ENCODE results near the gene GREB1L. TPM values are rescaled to one million over a fixed set of nuclear protein-coding genes. Genes with fewer than 3 reads are reported as not detected.

Gene GREB1L
- polyA plus RNA-seq, 3 donors = 2.1 to 4.4 (median 2.4) TPM

- DNase-seq (ENCODE audit: extremely low read depth in 1 of 11, low read depth in 9 of 11, low spot score in 4 of 11) = no peak
These were observed 215.1 kb downstream of the GREB1L start for GRCh38 chr18:21457179-21457535.

GRCh38 chr18:21458310-21458709, 216.3 kb downstream of the GREB1L start:
- DNase-seq (ENCODE audit: extremely low read depth in 1 of 11, low read depth in 9 of 11, low spot score in 4 of 11) = no peak

- no peak for DNase-seq (ENCODE audit: extremely low read depth in 1 of 11, low read depth in 9 of 11, low spot score in 4 of 11)
These were observed 216.8 kb downstream of the GREB1L start for GRCh38 chr18:21458788-21459187.

DNA sequence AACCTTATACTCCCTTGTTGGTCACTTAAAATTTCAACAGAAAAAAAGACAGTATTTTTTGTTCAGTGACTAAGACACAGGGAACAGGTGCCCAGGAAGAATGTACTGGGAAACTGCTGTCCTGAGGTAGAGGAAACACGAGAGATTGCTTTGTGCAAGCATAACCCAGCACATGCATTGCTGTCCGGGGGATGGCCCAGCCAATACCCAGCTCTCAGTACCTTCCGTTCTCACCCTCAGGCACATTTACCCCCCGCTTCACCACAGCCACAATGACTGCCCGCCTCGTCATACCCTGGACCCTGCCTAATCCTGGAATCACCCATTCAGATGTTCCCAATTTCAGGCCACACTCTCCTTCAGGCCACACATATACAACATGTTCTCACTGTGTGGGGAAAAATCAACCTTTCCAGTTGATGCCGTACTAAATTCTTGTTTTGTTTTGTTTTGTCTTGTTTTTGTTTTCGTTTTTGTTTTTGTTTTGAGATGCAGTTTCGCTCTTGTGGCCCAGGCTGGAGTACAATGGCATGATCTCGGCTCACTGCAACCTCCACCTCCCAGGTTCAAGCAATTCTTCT, 217.8 kb downstream of the GREB1L start:
- DNase-seq (ENCODE audit: extremely low read depth in 1 of 11, low read depth in 9 of 11, low spot score in 4 of 11) = no peak

GRCh38 chr18:21461460-21461859, 219.4 kb downstream of the GREB1L start:
- DNase-seq (ENCODE audit: extremely low read depth in 1 of 11, low read depth in 9 of 11, low spot score in 4 of 11) = no peak

- DNase-seq (ENCODE audit: extremely low read depth in 1 of 11, low read depth in 9 of 11, low spot score in 4 of 11) = no peak
These were observed 221.7 kb downstream of the GREB1L start for GRCh38 chr18:21463718-21464117.

DNA sequence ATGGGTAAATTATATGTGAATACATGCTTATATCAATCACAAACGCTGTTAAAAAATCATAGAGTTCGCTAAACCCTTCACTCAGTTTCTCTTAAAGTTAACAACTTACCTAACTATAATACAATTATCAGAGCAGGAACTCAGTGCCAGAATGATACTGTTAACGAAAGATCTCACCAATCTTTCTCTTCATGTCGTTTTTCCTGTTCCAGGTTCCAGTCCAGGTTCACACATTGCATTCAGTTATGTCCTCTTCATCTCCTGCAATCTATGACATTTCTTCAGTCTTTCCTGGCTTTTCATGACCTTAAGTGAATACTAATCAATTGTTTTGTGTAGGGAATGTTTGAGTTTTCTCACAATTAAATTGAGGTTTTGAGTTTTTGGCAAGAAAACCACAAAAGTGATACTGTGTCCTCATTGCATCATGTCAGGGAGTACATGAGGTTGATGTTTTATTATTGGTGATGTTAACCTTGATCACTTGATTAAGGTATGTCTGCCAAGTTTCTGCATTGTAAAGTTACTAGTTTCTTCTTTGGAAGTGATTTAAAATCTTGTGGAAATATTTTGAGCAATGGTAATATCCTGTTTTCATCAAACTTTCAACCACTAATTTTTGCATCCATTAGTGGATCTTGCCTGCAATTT, 226.6 kb downstream of the GREB1L start:
- no peak for DNase-seq (ENCODE audit: extremely low read depth in 1 of 11, low read depth in 9 of 11, low spot score in 4 of 11)

DNA sequence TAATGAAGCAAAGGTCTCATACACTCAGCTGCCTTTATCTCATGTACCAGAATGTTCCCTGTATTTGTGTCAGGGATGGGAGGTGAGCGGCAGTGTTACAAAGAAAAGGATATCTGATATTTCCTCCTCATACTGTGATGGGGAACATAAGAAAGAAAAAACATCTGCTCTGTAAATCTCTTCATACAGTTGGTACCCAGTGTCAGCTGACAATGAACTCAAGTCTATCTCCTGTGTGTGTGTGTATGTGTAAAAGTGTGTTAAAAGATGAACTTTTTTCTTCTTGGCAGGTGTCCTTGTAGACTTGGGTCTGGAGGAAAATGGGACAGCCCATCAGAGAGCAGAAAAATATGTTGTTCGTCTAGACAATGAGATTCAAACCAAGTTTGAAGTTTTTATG, 230.7 kb downstream of the GREB1L start:
- peak in 1 of 11 donors; percentile 25 for DNase-seq (ENCODE audit: extremely low read depth in 1 of 11, low read depth in 9 of 11, low spot score in 4 of 11)

DNA sequence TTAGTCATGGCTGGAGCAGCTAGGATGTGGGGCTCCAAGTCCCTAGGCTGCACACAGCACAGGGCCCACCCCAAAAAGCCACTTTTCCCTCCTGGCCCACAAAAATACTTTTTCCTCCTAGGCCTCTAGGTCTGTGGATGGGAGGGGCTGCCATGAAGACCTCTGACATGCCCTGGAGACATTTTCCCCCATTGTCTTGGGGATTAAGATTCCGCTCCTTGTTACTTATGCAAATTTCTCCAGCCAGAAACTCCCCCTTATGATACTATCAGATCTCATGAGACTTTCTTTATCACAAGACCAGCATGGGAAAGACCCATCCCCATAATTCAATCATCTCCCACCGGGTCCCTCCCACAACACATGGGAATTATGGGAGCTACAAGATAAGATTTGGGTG, 232.6 kb downstream of the GREB1L start:
- no peak for DNase-seq (ENCODE audit: extremely low read depth in 1 of 11, low read depth in 9 of 11, low spot score in 4 of 11)

GRCh38 chr18:21479721-21480120, 237.7 kb downstream of the GREB1L start:
- DNase-seq (ENCODE audit: extremely low read depth in 1 of 11, low read depth in 9 of 11, low spot score in 4 of 11) = no peak

DNA sequence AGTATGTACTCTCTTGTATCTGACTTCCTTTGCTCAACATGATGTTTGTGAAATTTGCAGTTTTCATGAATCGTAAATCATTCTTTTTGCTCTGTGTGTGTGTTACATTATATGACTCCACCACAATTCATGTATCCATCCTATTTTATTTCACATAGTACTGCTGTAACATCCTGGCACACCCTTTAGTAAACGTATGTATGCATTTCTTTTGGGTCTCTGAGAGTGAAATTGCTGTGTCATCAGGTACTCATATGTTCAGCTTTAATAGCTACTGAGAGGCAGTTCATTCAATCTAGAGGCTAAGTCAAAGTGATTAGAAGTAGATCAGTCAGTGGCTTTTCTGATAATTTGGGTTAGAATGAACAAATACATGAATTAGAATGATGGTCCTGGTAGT, 239.7 kb downstream of the GREB1L start:
- no peak for DNase-seq (ENCODE audit: extremely low read depth in 1 of 11, low read depth in 9 of 11, low spot score in 4 of 11)

- no peak for DNase-seq (ENCODE audit: extremely low read depth in 1 of 11, low read depth in 9 of 11, low spot score in 4 of 11)
These were observed 241.0 kb downstream of the GREB1L start for GRCh38 chr18:21483051-21483450.

GRCh38 chr18:21484851-21485636, 243.0 kb downstream of the GREB1L start:
- no peak for DNase-seq (ENCODE audit: extremely low read depth in 1 of 11, low read depth in 9 of 11, low spot score in 4 of 11)

GRCh38 chr18:21486905-21487437, 244.9 kb downstream of the GREB1L start:
- no peak for DNase-seq (ENCODE audit: extremely low read depth in 1 of 11, low read depth in 9 of 11, low spot score in 4 of 11)

DNA sequence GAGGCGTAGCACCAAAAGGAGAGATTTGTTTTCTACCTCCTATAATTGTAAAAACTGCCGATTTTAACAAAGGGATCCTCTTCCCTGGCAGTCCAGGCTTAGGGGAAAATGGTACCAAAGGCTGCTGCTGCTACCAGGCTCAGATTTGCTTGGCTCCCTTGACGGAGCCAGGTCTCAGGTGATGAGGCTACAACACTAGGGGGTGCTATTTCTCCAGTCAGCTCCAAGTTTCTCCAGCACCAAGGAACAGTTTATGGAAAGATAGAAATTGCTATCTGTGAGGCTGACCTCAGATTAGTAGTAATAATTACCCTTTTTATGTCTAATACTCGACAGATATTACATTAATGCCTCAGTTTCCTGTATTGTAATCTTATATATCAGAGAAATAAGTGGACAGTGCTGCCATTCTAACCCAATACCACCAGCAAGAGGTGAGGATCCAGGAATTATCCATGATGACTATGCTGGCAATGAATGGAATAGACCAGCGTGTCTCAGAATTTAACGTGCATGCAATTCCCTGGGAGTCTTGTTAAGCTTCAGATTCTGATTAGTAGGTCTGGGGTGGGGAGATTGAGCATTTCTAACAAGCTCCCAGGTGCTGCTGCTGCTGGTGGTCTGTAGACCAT, 247.2 kb downstream of the GREB1L start:
- DNase-seq (ENCODE audit: extremely low read depth in 1 of 11, low read depth in 9 of 11, low spot score in 4 of 11) = peak in 9 of 11 donors; percentile 17 to 58 (median 45)

DNA sequence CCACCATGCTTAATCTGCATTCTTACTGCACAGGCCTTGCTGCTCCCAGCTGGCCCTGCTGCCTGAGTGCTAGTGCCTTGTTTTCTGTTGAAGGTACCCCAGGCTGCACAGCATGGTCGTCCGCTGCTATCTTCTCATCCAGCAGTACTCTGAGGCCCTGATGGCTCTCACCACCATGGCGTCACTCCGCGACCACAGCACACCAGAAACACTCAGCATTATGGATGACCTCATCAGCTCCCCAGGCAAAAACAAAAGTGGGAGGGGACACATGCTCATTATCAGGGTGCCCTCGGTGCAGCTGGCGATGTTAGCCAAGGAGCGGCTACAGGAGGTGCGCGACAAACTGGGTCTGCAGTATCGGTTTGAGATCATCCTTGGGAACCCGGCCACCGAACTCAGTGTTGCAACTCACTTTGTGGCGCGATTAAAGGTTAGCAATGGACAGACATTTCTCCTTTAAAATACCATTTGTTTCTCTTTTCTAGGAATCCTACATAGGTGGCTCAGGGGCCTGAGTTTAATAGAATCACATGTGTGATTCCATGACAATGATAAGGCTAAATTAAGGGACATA, 248.0 kb downstream of the GREB1L start:
- no peak for DNase-seq (ENCODE audit: extremely low read depth in 1 of 11, low read depth in 9 of 11, low spot score in 4 of 11)

GRCh38 chr18:21490748-21491147, 248.7 kb downstream of the GREB1L start:
- no peak for DNase-seq (ENCODE audit: extremely low read depth in 1 of 11, low read depth in 9 of 11, low spot score in 4 of 11)

- DNase-seq (ENCODE audit: extremely low read depth in 1 of 11, low read depth in 9 of 11, low spot score in 4 of 11) = no peak
These were observed 254.3 kb downstream of the GREB1L start for GRCh38 chr18:21496277-21496835.

GRCh38 chr18:21499997-21500396, 258.0 kb downstream of the GREB1L start:
- no peak for DNase-seq (ENCODE audit: extremely low read depth in 1 of 11, low read depth in 9 of 11, low spot score in 4 of 11)

Data from renal cortex interstitium (tissue), 11 donors.